Muscle layer of colon (tissue), 2 donors: ENCODE data around the gene TMEM132C.

Experiments
- H3K27ac ChIP-seq: one replicate; pipeline ENCODE4 v1.7.0; 2013; ENCODE audit warnings: low read depth, mild to moderate bottlenecking, low read length, moderate library complexity
- H3K27me3 ChIP-seq, 2 donors: one replicate each; pipeline ENCODE4 v1.7.0; 2013; ENCODE audit warnings: low read length in 2 of 2, mild to moderate bottlenecking in 2 of 2; ENCODE audit not compliant: insufficient read depth in 2 of 2, control insufficient read depth in 1 of 2
- H3K36me3 ChIP-seq: one replicate; pipeline ENCODE4 v1.7.0; 2013; ENCODE audit warnings: mild to moderate bottlenecking, low read length; ENCODE audit not compliant: insufficient read depth
- H3K4me1 ChIP-seq: one replicate; pipeline ENCODE4 v1.7.0; 2013; ENCODE audit warnings: mild to moderate bottlenecking, low read length; ENCODE audit not compliant: insufficient read depth
- H3K4me3 ChIP-seq, 2 donors: one replicate each; pipeline ENCODE4 v1.7.0; 2013; ENCODE audit warnings: low read length in 2 of 2, low read depth in 1 of 2, mild to moderate bottlenecking in 1 of 2, moderate library complexity in 1 of 2
- H3K9ac ChIP-seq: one replicate; pipeline ENCODE4 v1.7.0; 2013; ENCODE audit warnings: low read length
- H3K9me3 ChIP-seq: one replicate; pipeline ENCODE4 v1.7.0; 2013; ENCODE audit warnings: mild to moderate bottlenecking, low read length
- donor health status: abdominal sarcoma.
- donor health status: Adenocarcinoma of cecum.

The TMEM132C gene

GRCh38 chr12:128542844-128543243 lies 275.9 kb downstream of the TMEM132C start:
- no peak overlapping the region for H3K27ac ChIP-seq
- H3K36me3 ChIP-seq = no peaks in the 10 kb centered on the region
- no peaks in the 10 kb centered on the region for H3K9me3 ChIP-seq
- no peaks in the 10 kb centered on the region for H3K4me1 ChIP-seq
- H3K9ac ChIP-seq = no peak overlapping the region
- H3K27me3 ChIP-seq = no peaks in the 10 kb centered on the region
- H3K4me3 ChIP-seq = no peak overlapping the region

- Histone ChIP-seq H3K36me3 (no peaks in the 10 kb centered on the region), H3K9me3 (no peaks in the 10 kb centered on the region), H3K27ac (no peak overlapping the region), H3K4me1 (no peaks in the 10 kb centered on the region), H3K4me3 (no peak overlapping the region), H3K9ac (no peak overlapping the region), H3K27me3 (no peaks in the 10 kb centered on the region)
Measured at GRCh38 chr12:128543460-128543859, 276.5 kb downstream of the TMEM132C start.

- H3K9ac ChIP-seq = no peak overlapping the region
- no peak overlapping the region for H3K4me3 ChIP-seq
- no peaks in the 10 kb centered on the region for H3K9me3 ChIP-seq
- H3K36me3 ChIP-seq = no peaks in the 10 kb centered on the region
- no peaks in the 10 kb centered on the region for H3K4me1 ChIP-seq
- no peak overlapping the region for H3K27ac ChIP-seq
- no peaks in the 10 kb centered on the region for H3K27me3 ChIP-seq
Measured at GRCh38 chr12:128543971-128544370, 277.0 kb downstream of the TMEM132C start.

GRCh38 chr12:128548949-128549348 lies 282.0 kb downstream of the TMEM132C start:
- H3K27ac ChIP-seq = no peak overlapping the region
- no peak overlapping the region for H3K9ac ChIP-seq
- H3K4me1 ChIP-seq = no peaks in the 10 kb centered on the region
- no peaks in the 10 kb centered on the region for H3K36me3 ChIP-seq
- no peaks in the 10 kb centered on the region for H3K9me3 ChIP-seq
- peaks cover 4 to 5% of the 10 kb centered on the region in 2 donors for H3K27me3 ChIP-seq
- no peak overlapping the region for H3K4me3 ChIP-seq

GRCh38 chr12:128549601-128550218 lies 282.7 kb downstream of the TMEM132C start:
- no peak overlapping the region for H3K27ac ChIP-seq
- H3K4me3 ChIP-seq = no peak overlapping the region
- no peaks in the 10 kb centered on the region for H3K9me3 ChIP-seq
- no peaks in the 10 kb centered on the region for H3K36me3 ChIP-seq
- H3K27me3 ChIP-seq = peaks cover 4 to 5% of the 10 kb centered on the region in 2 donors
- no peaks in the 10 kb centered on the region for H3K4me1 ChIP-seq
- H3K9ac ChIP-seq = no peak overlapping the region

GRCh38 chr12:128551266-128551665 lies 284.3 kb downstream of the TMEM132C start:
- peaks cover 4 to 5% of the 10 kb centered on the region in 2 donors for H3K27me3 ChIP-seq

GRCh38 chr12:128554546-128555304 lies 287.8 kb downstream of the TMEM132C start:
- H3K4me3 ChIP-seq = no peak overlapping the region
- H3K9me3 ChIP-seq = no peaks in the 10 kb centered on the region
- H3K4me1 ChIP-seq = no peaks in the 10 kb centered on the region
- H3K27me3 ChIP-seq = peaks cover 4 to 5% of the 10 kb centered on the region in 2 donors
- no peaks in the 10 kb centered on the region for H3K36me3 ChIP-seq
- H3K27ac ChIP-seq = no peak overlapping the region
- H3K9ac ChIP-seq = no peak overlapping the region

More at GRCh38 chr12:128551266-128551665, 284.3 kb downstream of the TMEM132C start:
- Histone ChIP-seq H3K27ac (no peak overlapping the region), H3K4me1 (no peaks in the 10 kb centered on the region), H3K9ac (no peak overlapping the region), H3K36me3 (no peaks in the 10 kb centered on the region), H3K4me3 (no peak overlapping the region), H3K9me3 (no peaks in the 10 kb centered on the region)

- no peak overlapping the region for H3K9ac ChIP-seq
- no peaks in the 10 kb centered on the region for H3K9me3 ChIP-seq
Measured at GRCh38 chr12:128557231-128557630, 290.3 kb downstream of the TMEM132C start.

GRCh38 chr12:128564956-128565355 lies 298.0 kb downstream of the TMEM132C start:
- no peaks in the 10 kb centered on the region for H3K36me3 ChIP-seq
- H3K4me1 ChIP-seq = no peaks in the 10 kb centered on the region
- no peaks in the 10 kb centered on the region for H3K27me3 ChIP-seq
- no peaks in the 10 kb centered on the region for H3K9me3 ChIP-seq
- no peak overlapping the region for H3K27ac ChIP-seq
- no peak overlapping the region for H3K9ac ChIP-seq
- H3K4me3 ChIP-seq = no peak overlapping the region

More at GRCh38 chr12:128557231-128557630, 290.3 kb downstream of the TMEM132C start:
- H3K27me3 ChIP-seq = peaks cover 0 to 4% of the 10 kb centered on the region in 2 donors
- H3K27ac ChIP-seq = no peak overlapping the region
- no peaks in the 10 kb centered on the region for H3K4me1 ChIP-seq
- no peak overlapping the region for H3K4me3 ChIP-seq
- no peaks in the 10 kb centered on the region for H3K36me3 ChIP-seq

GRCh38 chr12:128567730-128568129 lies 300.8 kb downstream of the TMEM132C start:
- no peaks in the 10 kb centered on the region for H3K27me3 ChIP-seq
- H3K36me3 ChIP-seq = no peaks in the 10 kb centered on the region
- no peaks in the 10 kb centered on the region for H3K9me3 ChIP-seq
- no peak overlapping the region for H3K4me3 ChIP-seq
- no peak overlapping the region for H3K9ac ChIP-seq
- no peak overlapping the region for H3K27ac ChIP-seq
- no peaks in the 10 kb centered on the region for H3K4me1 ChIP-seq

- H3K36me3 ChIP-seq = no peaks in the 10 kb centered on the region
Measured at GRCh38 chr12:128570191-128571065, 303.5 kb downstream of the TMEM132C start.

More at GRCh38 chr12:128570191-128571065, 303.5 kb downstream of the TMEM132C start:
- H3K27ac ChIP-seq = no peak overlapping the region
- no peaks in the 10 kb centered on the region for H3K4me1 ChIP-seq
- H3K4me3 ChIP-seq = no peak overlapping the region
- H3K27me3 ChIP-seq = no peaks in the 10 kb centered on the region
- no peaks in the 10 kb centered on the region for H3K9me3 ChIP-seq
- H3K9ac ChIP-seq = no peak overlapping the region
